ENCODE results near the gene VMAC.
"Not testable (repeated sequence)": the region's sequence is repeated elsewhere in the genome, so short reads cannot be mapped to it uniquely, and the experiment has no call there.

The VMAC gene

DNA sequence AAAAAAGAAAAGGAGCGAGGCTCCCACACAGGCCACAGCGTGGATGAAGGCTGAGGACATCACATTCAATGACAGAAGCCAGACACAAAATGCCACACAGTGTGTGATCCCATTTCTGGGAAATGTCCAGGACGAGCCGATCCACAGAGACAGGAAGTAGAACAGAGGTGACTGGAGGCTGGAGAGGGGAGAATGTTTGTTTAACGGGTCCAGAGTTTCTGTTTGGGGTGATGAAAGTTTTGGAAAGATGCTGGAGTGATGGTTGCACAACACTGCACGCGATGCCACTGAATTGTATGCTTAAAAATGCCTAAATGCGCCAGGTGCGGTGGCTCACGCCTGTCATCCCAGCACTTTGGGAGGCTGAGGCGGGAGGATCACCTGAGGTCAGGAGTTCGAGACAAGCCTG is 33.7 kb upstream of the VMAC start:
- no peaks in the 10 kb centered on the region for H3K9me3 ChIP-seq (ENCODE audit: control insufficient read depth in 1 of 2, low read length in 2 of 2)
- no peak overlapping the region for H3K27ac ChIP-seq (ENCODE audit: low read depth, low read length)
- H3K27me3 ChIP-seq (ENCODE audit: control insufficient read depth in 1 of 2, insufficient read depth in 2 of 2, low read length in 2 of 2): no peaks in the 10 kb centered on the region
- no peak overlapping the region for H3K4me3 ChIP-seq (ENCODE audit: low read depth in 1 of 2, low read length in 2 of 2)
- H3K9ac ChIP-seq (ENCODE audit: low read depth in 1 of 2, low read length in 2 of 2): no peak overlapping the region
- H3K4me1 ChIP-seq (ENCODE audit: control insufficient read depth in 1 of 2, insufficient read depth in 2 of 2, low read length in 2 of 2): peaks cover 0 to 4% of the 10 kb centered on the region in 2 donors
- H3K36me3 ChIP-seq (ENCODE audit: control insufficient read depth in 1 of 2, insufficient read depth in 2 of 2, low read length in 2 of 2): no peaks in the 10 kb centered on the region

DNA sequence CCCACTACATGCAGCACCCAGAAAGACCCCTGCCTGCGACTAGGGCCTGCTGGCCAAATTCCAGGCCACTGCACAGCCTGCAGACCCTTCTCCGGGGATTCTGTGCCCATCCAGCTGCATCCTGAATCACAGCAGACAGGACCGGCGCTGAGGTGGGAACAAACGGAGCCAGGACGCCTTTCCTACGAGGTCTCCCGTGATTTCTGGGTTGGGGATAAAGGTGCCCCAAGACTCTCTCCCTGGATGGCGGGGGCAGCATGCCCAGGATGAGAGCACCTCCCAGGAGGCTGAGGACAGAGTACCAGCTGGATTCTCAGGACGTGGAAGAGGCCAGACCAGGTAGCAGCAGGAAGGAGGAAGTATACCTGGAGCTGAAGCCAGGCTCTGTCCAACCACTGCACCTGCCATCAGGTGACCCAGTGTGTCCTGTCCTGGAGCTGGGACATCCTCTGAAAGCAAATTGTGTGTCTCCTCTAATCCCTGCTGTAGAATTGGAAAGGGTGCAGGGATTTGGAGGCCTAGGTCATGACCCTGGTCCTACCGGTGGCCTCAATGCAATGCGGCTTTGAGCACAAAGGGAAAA is 31.0 kb upstream of the VMAC start:
- no peaks in the 10 kb centered on the region for H3K9me3 ChIP-seq (ENCODE audit: control insufficient read depth in 1 of 2, low read length in 2 of 2)
- H3K27me3 ChIP-seq (ENCODE audit: control insufficient read depth in 1 of 2, insufficient read depth in 2 of 2, low read length in 2 of 2): no peaks in the 10 kb centered on the region
- no peak overlapping the region for H3K4me3 ChIP-seq (ENCODE audit: low read depth in 1 of 2, low read length in 2 of 2)
- H3K36me3 ChIP-seq (ENCODE audit: control insufficient read depth in 1 of 2, insufficient read depth in 2 of 2, low read length in 2 of 2): no peaks in the 10 kb centered on the region
- H3K9ac ChIP-seq (ENCODE audit: low read depth in 1 of 2, low read length in 2 of 2): no peak overlapping the region
- no peak overlapping the region for H3K27ac ChIP-seq (ENCODE audit: low read depth, low read length)
- H3K4me1 ChIP-seq (ENCODE audit: control insufficient read depth in 1 of 2, insufficient read depth in 2 of 2, low read length in 2 of 2): peaks cover 0 to 4% of the 10 kb centered on the region in 2 donors

DNA sequence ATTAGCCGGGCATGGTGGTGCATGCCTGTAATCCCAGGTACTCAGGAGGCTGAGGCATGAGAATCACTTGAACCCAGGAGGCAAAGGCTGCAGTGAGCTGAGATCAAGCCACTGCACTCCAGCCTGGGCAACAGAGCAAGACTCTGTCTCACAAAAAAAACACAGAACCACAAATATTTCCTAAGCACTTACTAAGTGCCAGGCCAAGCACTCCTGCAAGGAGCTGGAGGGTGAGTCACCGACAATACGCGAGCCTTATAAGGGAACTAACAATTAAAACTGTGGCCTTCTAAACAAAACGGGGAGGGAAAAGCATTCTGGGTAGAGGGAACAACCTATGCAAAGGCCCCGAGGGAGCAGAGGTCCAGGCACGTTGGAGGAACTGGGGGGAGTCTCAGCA is 30.2 kb upstream of the VMAC start:
- H3K36me3 ChIP-seq (ENCODE audit: control insufficient read depth in 1 of 2, insufficient read depth in 2 of 2, low read length in 2 of 2); H3K9me3 ChIP-seq (ENCODE audit: control insufficient read depth in 1 of 2, low read length in 2 of 2); H3K27me3 ChIP-seq (ENCODE audit: control insufficient read depth in 1 of 2, insufficient read depth in 2 of 2, low read length in 2 of 2); H3K4me3 ChIP-seq (ENCODE audit: low read depth in 1 of 2, low read length in 2 of 2); H3K27ac ChIP-seq (ENCODE audit: low read depth, low read length); H3K9ac ChIP-seq (ENCODE audit: low read depth in 1 of 2, low read length in 2 of 2); H3K4me1 ChIP-seq (ENCODE audit: control insufficient read depth in 1 of 2, insufficient read depth in 2 of 2, low read length in 2 of 2): not testable (repeated sequence)

DNA sequence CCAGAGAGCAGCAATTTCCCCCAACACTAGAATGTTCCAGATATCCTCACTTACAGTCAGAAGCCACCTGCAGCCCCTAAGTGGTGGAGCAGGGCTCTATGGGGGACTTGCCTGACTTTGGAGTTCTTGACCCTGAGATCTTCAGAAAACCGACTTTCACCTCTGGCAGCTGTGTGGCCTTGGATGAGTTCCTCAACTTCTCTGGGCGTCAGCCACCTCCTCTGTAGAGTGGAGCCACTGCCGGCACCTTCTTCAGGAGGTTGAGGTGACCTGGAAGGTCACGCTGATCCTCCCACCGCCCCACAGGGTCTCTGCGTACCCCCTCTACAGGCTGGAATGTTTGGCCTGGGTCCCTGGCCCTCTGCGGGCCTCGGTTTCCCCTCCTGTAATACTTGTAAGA is 27.2 kb upstream of the VMAC start:
- Histone ChIP-seq H3K27me3 (ENCODE audit: control insufficient read depth in 1 of 2, insufficient read depth in 2 of 2, low read length in 2 of 2) (peaks cover 0 to 8% of the 10 kb centered on the region in 2 donors), H3K27ac (ENCODE audit: low read depth, low read length) (no peak overlapping the region)

DNA sequence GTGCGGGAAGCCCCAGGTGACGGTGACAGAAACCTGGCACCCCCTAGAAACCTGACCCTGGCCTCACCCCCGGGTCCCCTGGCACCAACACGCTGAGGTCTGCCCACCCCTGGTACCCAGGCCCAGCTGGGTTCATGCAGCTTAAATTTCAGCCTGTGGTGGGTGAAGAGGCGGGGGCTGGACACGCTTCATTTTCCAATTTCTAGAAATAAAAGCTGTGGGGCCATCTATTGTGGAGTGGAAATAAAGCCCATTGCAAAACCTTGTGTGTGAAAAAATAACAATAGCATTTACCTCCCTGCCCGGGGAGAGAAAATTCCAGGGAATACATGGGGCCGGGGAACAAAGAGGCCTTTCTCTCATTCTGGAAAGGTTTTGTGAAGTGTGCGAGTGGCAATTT is 26.8 kb upstream of the VMAC start:
- peaks cover 0 to 8% of the 10 kb centered on the region in 2 donors for H3K27me3 ChIP-seq (ENCODE audit: control insufficient read depth in 1 of 2, insufficient read depth in 2 of 2, low read length in 2 of 2)
- H3K9me3 ChIP-seq (ENCODE audit: control insufficient read depth in 1 of 2, low read length in 2 of 2): no peaks in the 10 kb centered on the region
- no peak overlapping the region for H3K9ac ChIP-seq (ENCODE audit: low read depth in 1 of 2, low read length in 2 of 2)
- no peak overlapping the region for H3K27ac ChIP-seq (ENCODE audit: low read depth, low read length)
- no peak overlapping the region for H3K4me3 ChIP-seq (ENCODE audit: low read depth in 1 of 2, low read length in 2 of 2)
- no peaks in the 10 kb centered on the region for H3K36me3 ChIP-seq (ENCODE audit: control insufficient read depth in 1 of 2, insufficient read depth in 2 of 2, low read length in 2 of 2)
- H3K4me1 ChIP-seq (ENCODE audit: control insufficient read depth in 1 of 2, insufficient read depth in 2 of 2, low read length in 2 of 2): peaks cover 0 to 10% of the 10 kb centered on the region in 2 donors

More for the DNA sequence above, 27.2 kb upstream of the VMAC start:
- no peaks in the 10 kb centered on the region for H3K9me3 ChIP-seq (ENCODE audit: control insufficient read depth in 1 of 2, low read length in 2 of 2)
- no peak overlapping the region for H3K4me3 ChIP-seq (ENCODE audit: low read depth in 1 of 2, low read length in 2 of 2)
- H3K9ac ChIP-seq (ENCODE audit: low read depth in 1 of 2, low read length in 2 of 2): no peak overlapping the region
- H3K4me1 ChIP-seq (ENCODE audit: control insufficient read depth in 1 of 2, insufficient read depth in 2 of 2, low read length in 2 of 2): peaks cover 0 to 10% of the 10 kb centered on the region in 2 donors
- H3K36me3 ChIP-seq (ENCODE audit: control insufficient read depth in 1 of 2, insufficient read depth in 2 of 2, low read length in 2 of 2): no peaks in the 10 kb centered on the region

DNA sequence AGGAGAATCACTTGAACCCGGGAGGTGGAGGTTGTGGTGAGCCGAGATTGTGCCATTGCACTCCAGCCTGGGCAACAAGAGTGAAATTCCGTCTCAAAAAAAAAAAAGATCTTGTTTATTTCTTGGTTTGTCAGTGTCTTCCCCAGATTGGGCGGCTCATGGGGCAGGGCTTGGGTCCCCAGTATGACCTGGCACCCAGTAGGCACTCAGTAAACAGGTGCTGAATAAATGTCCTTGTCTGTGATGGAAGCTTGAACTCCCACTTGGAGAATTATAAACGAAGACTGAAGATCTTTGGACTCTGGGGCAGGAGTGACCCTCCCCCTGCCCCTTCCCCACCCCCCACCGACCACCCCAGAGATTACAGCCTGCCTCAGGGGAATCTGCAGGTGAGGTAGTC is 24.5 kb upstream of the VMAC start:
- H3K27ac ChIP-seq (ENCODE audit: low read depth, low read length): no peak overlapping the region
- peaks cover 0 to 8% of the 10 kb centered on the region in 2 donors for H3K27me3 ChIP-seq (ENCODE audit: control insufficient read depth in 1 of 2, insufficient read depth in 2 of 2, low read length in 2 of 2)
- H3K4me1 ChIP-seq (ENCODE audit: control insufficient read depth in 1 of 2, insufficient read depth in 2 of 2, low read length in 2 of 2): peaks cover 0 to 9% of the 10 kb centered on the region in 2 donors
- no peaks in the 10 kb centered on the region for H3K36me3 ChIP-seq (ENCODE audit: control insufficient read depth in 1 of 2, insufficient read depth in 2 of 2, low read length in 2 of 2)
- no peak overlapping the region for H3K9ac ChIP-seq (ENCODE audit: low read depth in 1 of 2, low read length in 2 of 2)
- H3K9me3 ChIP-seq (ENCODE audit: control insufficient read depth in 1 of 2, low read length in 2 of 2): no peaks in the 10 kb centered on the region
- H3K4me3 ChIP-seq (ENCODE audit: low read depth in 1 of 2, low read length in 2 of 2): no peak overlapping the region

DNA sequence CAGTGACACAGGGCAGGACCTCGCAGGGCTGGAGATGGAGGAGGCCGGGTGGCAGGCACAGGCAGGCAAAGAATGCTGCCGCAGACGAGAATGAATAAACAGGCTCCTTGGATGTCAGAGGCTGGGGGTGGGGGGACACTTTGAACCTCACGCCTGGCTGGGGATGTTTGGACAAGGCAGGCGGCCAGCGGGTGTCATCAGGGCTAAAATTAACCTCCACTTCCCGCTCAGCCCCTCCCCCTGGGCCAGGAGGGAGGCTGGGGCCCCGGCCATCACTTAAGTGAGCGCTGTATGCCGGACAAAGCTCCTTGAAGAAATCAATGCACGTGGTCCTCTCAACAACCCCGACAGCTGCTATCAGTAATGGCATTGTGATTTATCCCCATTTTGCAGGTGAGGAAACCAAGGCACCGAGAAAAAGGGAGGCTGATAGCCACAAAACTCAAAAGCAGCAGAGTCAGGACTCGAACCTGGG is 24.0 kb upstream of the VMAC start:
- peaks cover 0 to 6% of the 10 kb centered on the region in 2 donors for H3K4me1 ChIP-seq (ENCODE audit: control insufficient read depth in 1 of 2, insufficient read depth in 2 of 2, low read length in 2 of 2)
- H3K9me3 ChIP-seq (ENCODE audit: control insufficient read depth in 1 of 2, low read length in 2 of 2): no peaks in the 10 kb centered on the region
- no peak overlapping the region for H3K4me3 ChIP-seq (ENCODE audit: low read depth in 1 of 2, low read length in 2 of 2)
- H3K27me3 ChIP-seq (ENCODE audit: control insufficient read depth in 1 of 2, insufficient read depth in 2 of 2, low read length in 2 of 2): peaks cover 0 to 8% of the 10 kb centered on the region in 2 donors
- no peaks in the 10 kb centered on the region for H3K36me3 ChIP-seq (ENCODE audit: control insufficient read depth in 1 of 2, insufficient read depth in 2 of 2, low read length in 2 of 2)
- no peak overlapping the region for H3K27ac ChIP-seq (ENCODE audit: low read depth, low read length)
- no peak overlapping the region for H3K9ac ChIP-seq (ENCODE audit: low read depth in 1 of 2, low read length in 2 of 2)

DNA sequence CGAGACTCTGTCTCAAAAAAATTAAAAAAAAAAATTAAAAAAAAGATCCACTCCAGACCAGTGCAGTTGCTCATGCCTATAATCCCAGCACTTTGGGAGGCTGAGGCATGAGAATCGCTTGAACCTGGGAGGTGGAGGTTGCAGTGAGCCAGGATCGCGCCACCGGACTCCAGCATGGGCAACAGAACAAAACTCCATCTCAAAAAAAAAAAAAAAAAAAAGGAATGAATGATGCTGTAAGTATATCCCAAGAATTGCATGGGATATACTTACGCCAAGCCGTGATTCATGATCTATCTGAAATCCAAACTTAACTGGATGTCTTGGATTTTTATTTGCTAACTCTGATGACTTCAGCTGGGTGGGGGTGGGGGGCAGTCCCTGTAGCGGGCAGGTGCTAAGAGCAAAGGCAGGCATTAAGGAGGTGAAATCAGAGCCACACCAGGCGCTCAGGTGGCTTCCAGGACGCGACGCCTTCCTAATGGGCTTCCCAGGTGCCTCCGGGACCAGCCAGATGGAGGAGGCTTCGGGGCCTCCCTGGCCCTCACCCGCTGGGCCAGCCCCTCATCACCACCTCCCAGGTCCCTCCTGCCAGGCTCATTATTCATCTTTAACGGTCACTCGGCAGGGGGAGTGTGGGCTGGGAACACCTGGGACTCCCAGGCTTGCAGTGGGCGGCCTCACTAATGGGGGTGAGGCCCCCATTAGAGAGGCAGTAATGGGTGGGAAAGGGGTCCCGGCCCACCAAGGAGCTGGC is 23.0 kb upstream of the VMAC start:
- H3K27ac ChIP-seq (ENCODE audit: low read depth, low read length): no peak overlapping the region
- H3K4me1 ChIP-seq (ENCODE audit: control insufficient read depth in 1 of 2, insufficient read depth in 2 of 2, low read length in 2 of 2): peaks cover 0 to 6% of the 10 kb centered on the region in 2 donors
- no peak overlapping the region for H3K4me3 ChIP-seq (ENCODE audit: low read depth in 1 of 2, low read length in 2 of 2)
- no peaks in the 10 kb centered on the region for H3K36me3 ChIP-seq (ENCODE audit: control insufficient read depth in 1 of 2, insufficient read depth in 2 of 2, low read length in 2 of 2)
- H3K9me3 ChIP-seq (ENCODE audit: control insufficient read depth in 1 of 2, low read length in 2 of 2): no peaks in the 10 kb centered on the region
- peaks cover 0 to 8% of the 10 kb centered on the region in 2 donors for H3K27me3 ChIP-seq (ENCODE audit: control insufficient read depth in 1 of 2, insufficient read depth in 2 of 2, low read length in 2 of 2)
- H3K9ac ChIP-seq (ENCODE audit: low read depth in 1 of 2, low read length in 2 of 2): no peak overlapping the region

DNA sequence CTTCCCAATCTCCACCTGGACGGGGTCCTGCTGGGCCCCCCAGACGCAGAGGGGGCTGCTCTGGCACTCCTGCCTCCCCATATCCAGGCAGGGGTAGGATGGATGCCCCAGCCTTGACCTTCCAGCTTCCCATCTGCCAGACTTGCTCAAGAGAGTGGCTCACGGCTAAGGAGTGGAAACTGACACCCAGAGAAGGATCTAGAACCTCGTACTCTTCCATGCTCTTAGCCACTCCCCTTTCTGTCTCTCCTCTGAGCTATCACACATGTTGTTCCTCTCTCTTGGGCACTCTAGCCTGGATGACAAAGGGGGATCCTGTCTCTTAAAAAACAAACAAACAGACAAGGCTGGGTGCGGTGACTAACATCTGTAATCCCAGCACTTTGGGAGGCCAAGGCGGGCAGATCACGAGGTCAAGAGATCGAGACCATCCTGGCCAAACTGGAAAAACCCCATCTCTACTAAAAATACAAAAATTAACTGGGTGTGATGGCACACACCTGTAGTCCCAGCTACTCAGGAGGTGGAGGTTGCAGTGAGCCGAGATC is 22.2 kb upstream of the VMAC start:
- H3K27ac ChIP-seq (ENCODE audit: low read depth, low read length): no peak overlapping the region
- H3K9ac ChIP-seq (ENCODE audit: low read depth in 1 of 2, low read length in 2 of 2): no peak overlapping the region
- H3K27me3 ChIP-seq (ENCODE audit: control insufficient read depth in 1 of 2, insufficient read depth in 2 of 2, low read length in 2 of 2): peaks cover 0 to 8% of the 10 kb centered on the region in 2 donors
- no peaks in the 10 kb centered on the region for H3K36me3 ChIP-seq (ENCODE audit: control insufficient read depth in 1 of 2, insufficient read depth in 2 of 2, low read length in 2 of 2)
- no peaks in the 10 kb centered on the region for H3K9me3 ChIP-seq (ENCODE audit: control insufficient read depth in 1 of 2, low read length in 2 of 2)
- H3K4me3 ChIP-seq (ENCODE audit: low read depth in 1 of 2, low read length in 2 of 2): no peak overlapping the region
- H3K4me1 ChIP-seq (ENCODE audit: control insufficient read depth in 1 of 2, insufficient read depth in 2 of 2, low read length in 2 of 2): peaks cover 0 to 6% of the 10 kb centered on the region in 2 donors

DNA sequence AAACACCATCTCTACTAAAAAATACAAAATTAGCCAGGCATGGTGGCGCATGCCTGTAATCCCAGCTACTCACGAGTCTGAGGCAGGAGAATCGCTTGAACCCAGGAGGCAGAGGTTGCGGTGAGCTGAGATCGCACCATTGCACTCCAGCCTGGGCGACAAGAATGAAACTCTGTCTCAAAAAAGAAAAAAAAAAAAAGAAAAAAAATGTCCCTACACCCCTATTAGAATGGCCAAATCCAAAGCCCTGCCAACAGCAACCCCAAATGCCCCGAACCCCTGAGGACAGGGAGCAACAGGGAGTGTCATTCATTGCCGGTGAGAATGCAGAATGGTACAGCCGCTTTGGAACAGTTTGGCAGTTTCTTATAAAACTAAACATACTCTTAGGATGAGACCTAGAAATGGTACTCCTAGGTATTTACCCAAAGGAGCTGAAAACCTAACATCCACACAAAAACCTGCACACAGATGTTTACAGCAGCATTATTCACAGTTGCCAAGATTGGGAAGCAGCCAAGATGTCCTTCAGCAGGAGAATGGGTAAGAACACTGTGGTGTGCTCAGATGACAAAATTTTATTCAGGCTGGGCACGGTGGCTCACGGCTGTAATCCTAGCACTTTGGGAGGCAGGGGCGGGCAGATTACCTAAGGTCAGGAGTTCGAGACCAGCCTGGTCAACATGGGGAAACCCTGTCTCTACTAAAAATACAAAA is 21.4 kb upstream of the VMAC start:
- H3K9ac ChIP-seq (ENCODE audit: low read depth in 1 of 2, low read length in 2 of 2); H3K36me3 ChIP-seq (ENCODE audit: control insufficient read depth in 1 of 2, insufficient read depth in 2 of 2, low read length in 2 of 2); H3K27me3 ChIP-seq (ENCODE audit: control insufficient read depth in 1 of 2, insufficient read depth in 2 of 2, low read length in 2 of 2); H3K4me1 ChIP-seq (ENCODE audit: control insufficient read depth in 1 of 2, insufficient read depth in 2 of 2, low read length in 2 of 2); H3K9me3 ChIP-seq (ENCODE audit: control insufficient read depth in 1 of 2, low read length in 2 of 2); H3K4me3 ChIP-seq (ENCODE audit: low read depth in 1 of 2, low read length in 2 of 2); H3K27ac ChIP-seq (ENCODE audit: low read depth, low read length): not testable (repeated sequence)

Measured in duodenal mucosa (tissue), 2 donors.